Islet of Langerhans (tissue), 1 donor: ENCODE results near the gene UBE2V1.
A peak's percentile ranks its signal among the peaks of the same experiment; 100 is the strongest.
"Not testable (repeated sequence)": the region's sequence is repeated elsewhere in the genome, so short reads cannot be mapped to it uniquely, and the experiment has no call there.

Experiments used
- FAIRE-seq: peaks from one replicate; lab custom pipeline; 2011; peaks lifted over from hg19 to GRCh38; lab: Jason Lieb, UNC

The UBE2V1 gene

DNA sequence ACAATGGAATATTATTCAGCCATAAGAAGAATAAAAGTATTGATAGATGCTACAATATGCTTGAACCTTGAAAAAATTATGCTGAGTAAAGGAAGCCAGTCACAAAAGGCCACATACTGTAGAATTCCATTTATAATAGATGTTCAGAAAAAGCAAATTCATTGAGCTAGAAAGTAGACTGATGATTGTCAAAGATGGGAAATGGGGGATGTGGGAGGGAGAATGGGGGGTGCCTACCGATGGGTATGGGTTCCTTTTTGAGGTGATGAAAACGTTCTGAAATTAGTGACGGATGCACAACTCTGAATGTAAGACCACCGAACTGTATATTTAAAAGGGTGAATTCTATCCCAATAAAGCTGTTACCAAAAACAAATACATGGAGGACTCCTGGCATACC, 18.4 kb downstream of the UBE2V1 start:
- no peak for FAIRE-seq

DNA sequence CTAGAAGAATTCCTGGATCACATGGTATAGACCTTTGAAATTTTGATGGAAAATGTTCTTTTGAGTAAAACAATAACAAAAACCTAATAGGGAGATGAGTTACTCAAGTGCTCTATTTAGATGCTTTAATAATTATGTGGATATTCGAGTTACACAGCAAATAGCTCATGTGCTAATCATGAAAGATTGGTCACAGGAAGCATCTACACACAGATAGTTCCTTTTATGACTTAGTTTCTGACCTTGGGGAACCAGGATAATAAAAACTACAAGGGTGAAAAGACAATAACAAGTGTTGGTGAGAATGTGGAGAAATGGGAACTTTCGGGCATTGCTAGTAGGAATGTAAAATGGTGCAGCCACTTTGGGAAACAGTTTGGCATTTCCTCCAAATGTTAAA, 19.7 kb downstream of the UBE2V1 start:
- FAIRE-seq = no peak

DNA sequence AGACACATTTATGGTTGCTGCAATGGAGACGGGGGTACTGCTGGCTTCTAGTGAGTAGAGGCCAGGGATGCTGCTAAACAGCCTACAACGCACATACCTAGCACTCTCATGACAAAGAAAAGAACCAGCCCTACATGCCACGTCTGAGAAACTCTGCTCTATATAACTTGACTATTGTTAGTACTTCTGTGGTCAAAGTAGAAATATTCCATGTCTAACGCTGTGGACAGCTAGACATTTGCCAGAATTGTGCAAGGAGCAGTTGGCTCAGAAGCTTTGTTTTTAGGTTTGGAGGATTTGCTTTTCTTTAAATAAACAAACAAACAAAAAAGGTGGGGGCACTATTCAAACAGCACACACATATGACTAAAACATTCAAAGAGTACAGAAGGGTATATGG, 20.5 kb downstream of the UBE2V1 start:
- FAIRE-seq = no peak

DNA sequence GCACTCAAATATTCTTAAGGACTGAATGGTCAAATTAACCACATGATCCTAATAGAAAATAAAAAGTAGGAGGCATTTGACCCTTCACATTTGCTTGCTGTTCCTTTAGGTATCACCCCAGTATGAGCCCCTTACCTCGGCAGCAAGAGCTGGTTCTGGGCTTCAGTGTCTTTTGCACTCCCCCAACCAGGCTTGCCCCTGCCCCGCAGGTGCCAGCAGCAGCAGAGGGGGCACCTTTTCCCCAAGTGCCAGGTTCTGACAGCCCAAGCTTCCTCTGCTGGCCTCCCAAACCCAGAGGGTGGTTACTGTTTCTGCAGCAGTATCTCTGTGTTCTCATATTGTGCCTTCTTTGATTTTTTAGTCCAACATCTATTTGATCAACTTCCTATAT, 23.2 kb downstream of the UBE2V1 start:
- no peak for FAIRE-seq

DNA sequence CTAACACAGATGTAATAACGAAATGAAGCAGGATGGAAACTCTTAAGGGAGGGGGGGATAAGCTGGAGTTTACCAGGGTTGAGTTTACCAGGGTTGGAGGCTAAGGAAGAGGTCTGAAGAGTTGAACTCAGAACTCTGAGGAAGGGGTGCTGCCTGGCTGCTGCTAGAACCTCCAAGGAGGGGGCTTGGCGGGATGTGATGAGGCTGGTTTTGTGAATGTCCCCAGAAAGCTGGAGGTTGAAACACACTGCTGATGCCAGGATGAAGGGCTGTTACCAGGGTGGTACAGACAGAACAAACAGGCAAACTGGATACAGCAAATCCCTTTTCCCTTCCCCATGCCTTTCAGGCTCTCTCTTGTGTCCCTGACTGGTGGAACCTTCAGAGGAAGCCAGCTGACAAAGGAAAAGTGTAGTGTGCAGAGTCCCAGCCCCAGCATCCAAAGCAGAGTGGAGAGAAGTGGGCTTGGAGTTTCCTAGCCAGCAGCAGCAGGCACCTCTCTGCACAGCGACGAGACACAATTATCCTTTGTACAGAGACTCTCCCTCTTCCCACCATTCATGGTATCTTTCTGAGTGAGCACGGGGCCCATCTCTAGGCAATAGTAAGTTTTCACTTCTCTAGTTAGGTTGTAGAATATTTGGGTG, 23.7 kb downstream of the UBE2V1 start:
- FAIRE-seq = no peak

DNA sequence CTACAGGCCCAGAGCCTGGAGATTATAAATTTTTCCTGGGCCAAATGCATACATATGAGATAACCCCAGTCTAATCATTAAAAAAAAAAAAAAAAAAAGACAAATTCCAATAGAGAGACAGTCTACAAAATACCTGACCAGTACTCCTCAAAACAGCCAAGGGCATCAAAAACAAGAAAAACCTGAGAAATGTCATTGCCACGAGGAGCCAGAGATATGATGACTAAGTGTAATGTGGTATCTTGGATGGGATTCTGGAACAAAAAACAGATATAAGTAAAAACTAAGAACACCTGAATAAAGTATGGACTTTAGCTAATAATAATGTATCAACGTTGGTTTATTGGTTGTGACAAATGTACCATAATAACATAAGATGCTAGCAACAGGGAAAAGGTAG, 24.9 kb downstream of the UBE2V1 start:
- FAIRE-seq = no peak

DNA sequence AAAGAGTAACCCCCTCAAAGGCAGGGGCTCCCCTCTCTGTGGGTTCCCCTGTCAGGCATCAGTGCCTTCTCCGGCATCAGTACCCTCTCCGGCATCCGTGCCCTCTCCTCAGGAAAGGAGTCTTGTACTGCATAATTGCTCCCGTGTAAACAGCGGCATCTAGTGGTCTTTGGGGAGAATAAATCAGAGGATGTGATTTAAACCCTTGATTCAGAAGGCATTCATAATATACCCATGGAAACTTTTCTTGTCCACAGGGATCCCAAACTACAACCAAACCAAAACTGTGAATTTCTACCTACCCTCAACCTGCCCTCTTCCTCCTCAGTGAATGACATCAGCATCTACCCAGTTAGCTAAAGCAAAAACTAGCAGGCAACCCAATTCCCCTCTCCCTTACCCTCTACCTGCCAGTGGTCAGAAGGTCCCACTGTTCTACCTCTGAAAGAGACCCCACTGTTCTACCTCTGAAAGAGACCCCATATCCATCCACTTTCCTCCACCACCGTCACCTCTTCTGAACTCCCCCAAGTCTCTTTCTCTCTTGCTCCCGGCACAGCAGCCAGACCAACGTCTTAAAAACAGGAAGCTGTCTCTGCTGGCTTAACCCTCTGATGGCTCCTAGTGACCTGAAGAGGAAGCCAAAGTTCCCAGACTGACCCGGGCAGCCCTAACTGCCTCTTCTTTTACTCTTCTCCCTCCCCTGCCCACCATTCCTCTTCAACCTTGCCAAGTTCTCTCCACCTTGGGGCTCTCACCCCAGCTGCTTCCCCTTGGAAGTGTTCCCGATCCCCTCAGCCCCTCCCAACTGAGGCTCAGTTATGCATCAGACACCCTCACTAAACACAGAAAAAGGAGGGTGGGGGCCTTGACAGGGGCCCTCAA, 27.2 kb downstream of the UBE2V1 start:
- peak; percentile 17 for FAIRE-seq

DNA sequence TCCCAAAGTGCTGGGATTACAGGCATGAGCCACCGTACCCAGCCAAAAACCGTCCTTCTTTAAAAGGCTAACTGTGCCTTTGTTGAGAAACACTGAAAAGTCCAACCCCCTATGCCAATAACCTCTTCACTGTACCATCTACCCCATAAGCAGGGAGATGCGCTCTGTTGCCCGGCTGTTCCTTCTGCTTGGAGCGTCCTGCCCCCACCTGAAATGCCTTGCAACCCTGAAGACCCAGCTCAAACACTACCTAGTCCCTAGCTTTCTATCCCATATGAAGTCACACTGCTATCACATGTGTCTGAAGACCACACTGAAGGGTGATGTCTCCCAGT, 27.8 kb downstream of the UBE2V1 start:
- FAIRE-seq = no peak

DNA sequence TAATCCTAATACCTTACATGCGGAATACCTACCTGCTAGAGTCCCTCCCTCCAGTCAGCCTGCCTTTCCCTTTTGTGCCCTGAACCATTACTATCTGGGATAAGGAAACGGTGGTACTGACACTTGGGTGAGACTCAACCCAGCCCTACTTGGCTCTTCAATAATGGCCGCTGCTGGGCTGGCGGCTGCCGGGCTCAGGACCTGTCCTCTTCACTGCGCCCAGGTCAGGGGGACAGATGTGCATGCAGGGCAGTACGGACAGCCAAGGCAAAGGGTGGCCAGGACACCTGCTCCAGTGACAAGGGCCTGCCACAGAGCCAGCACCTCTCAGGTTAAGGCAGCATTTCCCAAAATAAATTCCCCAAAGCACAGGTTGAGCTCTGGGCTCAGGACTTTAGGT, 29.9 kb downstream of the UBE2V1 start:
- no peak for FAIRE-seq

DNA sequence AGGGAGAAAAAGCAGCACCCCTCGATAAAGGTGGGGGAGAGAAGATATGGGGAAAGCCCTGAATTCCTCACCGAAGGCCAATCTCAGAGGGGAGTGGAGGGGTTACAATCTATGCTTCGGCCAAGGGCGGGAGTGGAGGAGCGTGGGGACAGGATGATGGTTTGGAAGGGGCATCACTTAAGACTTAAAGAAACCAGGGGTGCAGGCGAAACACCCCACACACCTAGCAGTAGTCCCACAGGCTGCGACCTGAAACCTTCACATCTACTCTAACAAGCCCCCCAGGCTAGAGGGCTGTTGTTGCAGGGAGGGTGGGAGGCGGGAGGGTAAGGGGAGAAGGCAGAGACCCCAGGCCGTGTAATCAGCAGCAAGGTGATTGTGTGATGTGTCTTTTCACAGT, 30.9 kb downstream of the UBE2V1 start:
- FAIRE-seq = not testable (repeated sequence)

DNA sequence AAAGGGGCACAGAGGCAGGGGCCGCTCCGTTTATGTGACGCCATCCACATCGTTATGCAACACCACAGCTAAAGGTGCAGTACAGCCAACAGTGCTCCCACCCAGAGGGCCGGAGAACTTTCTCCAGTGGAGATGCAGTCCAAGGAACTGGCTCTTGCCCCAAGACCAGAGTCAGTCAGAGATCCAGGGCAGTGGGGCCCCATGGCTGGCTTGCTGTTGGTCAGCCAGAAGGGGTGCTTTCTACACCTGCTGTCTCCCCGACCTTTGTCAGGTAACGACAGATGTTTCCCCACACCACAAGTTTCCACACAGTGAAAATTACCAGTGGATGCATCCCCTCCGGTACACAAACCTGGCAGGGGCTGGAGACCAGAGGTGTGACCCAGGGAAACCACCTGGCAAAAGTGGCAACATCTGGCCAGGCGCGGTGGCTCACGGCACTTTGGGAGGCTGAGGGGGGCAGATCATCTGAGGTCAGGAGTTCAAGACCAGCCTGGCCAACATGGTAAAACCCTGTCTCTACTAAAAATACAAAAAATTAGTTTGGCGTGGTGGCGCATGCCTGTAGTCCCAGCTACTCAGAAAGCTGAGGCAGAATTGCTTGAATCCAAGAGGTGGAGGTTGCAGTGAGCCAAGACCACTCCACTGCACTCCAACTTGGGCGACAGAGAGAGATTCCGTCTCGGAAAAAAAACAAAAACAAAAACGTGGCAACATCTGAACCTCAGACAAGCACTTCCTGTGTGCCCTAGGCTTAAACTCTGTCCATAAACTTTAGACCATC, 34.9 kb downstream of the UBE2V1 start:
- no peak for FAIRE-seq

DNA sequence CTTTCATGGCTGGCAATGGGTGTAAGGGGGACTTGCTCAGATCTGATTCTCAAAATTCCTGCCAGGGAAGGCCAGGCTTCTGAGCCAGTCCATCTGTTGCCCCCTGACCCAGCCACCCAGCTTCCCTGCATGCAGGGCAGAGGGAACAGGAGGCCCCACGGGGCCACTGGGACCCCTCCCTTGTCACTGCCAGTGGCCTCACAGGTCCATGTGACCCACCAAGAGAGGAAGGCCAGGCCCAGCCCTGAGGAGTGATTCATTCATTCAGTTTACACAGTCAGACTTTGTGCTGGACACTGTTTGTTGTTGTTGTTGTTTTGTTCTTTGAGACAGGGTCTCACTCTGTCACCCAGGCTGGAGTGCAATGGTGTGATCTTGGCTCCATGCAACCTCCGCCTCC, 39.5 kb downstream of the UBE2V1 start:
- FAIRE-seq = no peak

DNA sequence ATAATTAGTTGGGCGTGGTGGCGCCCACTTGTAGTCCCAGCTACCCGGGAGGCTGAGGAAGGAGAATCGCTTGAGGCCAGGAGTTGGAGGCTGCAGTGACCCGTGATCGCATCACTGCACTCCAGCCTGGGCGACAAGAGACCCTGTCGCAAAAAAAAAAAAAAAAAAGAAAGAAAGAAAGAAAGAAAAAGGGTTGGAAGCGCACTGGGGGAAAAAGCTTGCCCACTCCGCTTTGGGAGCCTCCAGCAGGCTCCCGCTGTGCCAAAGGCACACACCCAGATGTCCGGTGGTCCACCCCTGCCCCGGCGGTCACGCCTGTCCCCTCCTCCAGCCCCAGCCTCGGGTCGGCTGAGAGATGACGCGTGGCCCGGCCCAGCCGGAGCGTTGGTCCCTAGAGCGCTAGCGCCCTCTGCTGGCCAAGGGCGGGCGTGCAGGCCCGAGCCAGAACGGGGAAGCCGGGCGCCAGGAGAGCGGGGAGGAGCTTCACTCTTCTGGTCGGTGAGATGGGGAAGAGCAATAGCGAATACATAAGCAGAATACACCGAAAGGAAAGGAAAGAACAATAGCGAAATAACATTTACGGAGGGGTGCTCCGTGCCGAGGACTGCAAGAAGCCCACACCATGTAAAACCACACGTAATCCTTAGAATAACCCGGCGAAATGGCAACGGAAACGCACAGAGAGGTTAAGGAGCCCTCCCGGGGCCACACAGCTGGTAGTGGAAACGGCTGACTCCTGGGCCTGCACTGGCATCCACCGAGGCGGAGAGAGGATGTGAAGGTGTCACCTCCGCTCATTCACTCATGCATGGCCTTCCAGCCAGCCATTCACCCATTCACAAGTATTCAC, 41.7 kb downstream of the UBE2V1 start:
- FAIRE-seq = no peak

DNA sequence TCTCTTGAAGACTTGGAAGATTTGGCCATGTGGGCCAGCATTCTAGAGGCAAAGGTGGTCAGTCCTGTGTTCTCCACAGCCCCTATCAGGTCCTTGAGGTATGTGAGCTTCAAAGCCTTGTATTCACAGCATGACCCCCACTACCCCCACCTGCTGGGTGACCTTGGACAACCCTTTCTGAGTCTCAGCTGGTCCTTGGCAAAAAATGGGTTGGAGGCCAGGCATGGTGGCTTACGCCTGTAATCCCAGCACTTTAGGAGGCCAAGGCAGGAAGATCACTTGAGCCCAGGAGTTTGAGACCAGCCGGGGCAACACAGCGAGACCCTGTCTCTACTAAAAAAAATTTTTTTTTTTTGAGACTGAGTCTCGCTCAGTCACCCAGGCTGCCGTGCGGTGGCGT, 42.6 kb downstream of the UBE2V1 start:
- FAIRE-seq = no peak

DNA sequence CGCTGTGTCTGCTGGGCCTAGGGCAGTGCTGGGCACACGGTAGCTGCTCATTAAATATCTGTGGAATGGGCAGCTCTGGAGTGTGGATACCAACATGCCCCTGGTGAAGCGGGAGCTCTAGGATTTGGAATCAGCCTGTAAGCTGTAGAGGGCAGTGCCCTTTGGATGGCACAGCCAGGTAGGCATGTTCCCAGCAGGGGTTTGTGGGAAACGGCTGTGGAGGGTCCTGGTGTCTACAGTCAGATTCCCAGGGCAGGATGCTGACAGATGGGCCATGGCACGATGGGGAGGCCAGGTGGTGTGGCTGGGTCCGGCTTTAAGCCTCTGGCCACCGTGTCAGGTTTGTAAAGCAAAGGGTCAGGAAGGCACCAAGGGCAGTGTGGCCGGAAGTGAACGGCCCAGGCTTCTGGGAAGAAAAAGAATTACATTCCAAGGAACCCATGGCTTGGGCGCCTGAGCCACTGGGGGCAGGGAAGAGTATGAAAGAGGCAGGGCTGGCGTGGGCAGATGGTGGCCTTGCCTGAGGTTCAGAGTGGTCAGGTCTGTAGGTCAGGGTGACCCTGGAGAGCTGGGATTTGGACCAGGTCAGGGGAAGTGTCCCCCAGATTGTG, 44.8 kb downstream of the UBE2V1 start:
- FAIRE-seq = no peak

DNA sequence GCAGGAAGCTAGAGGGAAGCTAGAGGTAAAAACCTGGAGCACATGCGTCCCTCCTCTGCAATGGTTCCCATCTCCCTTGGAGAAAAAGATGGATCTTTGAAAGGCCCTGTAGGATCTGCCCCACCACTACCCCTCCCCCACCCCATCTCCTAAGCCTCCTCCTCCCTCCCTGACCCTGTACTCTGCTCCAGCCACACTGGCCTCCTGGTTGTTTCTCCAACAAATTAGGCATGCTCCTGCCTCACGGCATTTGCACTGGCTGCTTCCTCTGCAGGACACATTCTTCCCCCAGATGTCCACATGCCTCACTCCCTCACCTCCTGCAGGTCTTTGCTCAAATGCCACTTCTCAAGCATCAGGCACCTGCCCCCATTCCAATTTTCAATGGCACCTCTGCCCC, 45.5 kb downstream of the UBE2V1 start:
- FAIRE-seq = no peak

DNA sequence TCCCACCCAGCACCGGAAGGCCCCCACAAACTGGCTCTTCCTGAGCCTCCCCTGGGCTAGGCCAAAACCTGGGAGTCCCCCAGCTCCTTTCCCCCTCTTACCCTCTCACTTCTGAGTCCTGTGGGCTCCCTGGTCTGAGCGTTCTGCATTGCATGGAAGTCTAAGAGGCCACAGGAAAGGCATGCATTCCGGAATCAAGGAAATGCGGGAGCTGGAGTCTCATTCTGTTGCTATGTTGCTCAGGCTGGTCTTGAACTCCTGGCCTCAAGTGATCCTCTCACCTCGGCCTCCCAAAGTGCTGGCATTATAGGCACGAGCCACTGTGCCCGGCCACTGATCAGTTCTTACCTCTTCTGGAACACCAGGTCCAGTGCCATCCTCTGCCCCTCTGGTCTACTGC, 45.9 kb downstream of the UBE2V1 start:
- FAIRE-seq = no peak

DNA sequence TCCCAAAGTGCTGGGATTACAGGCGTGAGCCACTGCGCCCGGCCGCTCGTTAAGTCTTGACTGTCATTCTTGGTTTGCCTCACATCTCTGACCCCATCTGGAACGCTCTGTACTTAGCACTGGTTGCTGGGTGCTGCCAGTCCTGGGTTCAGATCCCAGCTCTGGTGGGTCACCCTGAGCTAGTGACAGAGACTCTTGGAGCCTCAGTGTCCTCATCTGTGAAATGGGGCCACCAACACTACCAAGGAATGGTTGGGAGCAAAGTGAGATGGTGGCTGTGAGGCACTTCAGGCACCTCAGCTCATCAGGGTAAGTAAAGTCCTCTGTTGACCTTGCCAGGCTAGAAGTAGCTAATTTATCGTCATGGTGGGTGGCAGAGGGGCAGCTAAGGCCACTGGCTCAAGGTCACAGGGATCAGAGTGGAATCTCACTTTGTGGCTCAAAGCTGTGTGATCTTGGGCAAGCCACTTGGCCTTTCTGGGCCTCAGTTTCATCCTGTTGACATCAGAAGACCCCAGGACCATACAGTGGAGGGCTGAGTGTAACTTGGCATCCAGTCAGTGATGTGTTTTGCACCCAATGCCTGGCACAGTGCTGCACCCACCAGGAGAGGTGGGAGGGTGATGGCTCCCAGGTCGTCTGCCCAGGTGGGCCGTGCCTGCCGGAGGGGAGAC, 46.7 kb downstream of the UBE2V1 start:
- no peak for FAIRE-seq

DNA sequence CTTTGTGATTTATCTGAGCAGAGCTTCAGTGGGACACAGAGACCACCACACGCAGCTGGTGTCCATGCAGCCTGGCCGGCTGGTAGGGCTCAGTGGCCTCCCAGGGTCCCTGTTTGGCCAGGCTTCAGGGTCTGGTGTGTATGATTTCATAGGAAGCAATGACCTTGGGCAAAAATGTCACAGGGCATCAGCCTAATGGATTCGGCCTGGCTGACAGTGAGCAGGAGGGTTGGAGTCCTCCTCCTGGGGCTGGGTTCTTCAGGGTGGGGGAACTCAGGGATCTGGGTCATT, 47.7 kb downstream of the UBE2V1 start:
- FAIRE-seq = no peak

DNA sequence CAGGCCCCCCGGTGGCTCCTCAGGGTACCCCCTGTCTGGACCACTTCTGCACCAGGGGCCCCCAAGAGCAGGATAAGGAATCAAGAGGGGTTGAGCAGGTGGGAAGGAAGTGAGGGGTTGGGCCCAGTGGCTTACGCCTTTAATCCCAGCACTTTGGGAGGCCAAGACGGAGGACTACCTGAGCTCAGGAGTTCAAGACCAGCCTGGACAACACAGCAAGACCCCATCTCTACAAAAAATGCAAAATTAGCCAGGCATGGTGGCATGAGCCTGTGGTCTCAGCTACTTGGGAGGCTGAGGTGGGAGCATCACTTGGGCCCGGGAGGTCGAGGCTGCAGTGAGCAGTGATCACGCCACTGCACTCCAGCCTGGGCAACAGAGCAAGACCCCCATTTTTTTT, 49.2 kb downstream of the UBE2V1 start:
- FAIRE-seq = not testable (repeated sequence)

DNA sequence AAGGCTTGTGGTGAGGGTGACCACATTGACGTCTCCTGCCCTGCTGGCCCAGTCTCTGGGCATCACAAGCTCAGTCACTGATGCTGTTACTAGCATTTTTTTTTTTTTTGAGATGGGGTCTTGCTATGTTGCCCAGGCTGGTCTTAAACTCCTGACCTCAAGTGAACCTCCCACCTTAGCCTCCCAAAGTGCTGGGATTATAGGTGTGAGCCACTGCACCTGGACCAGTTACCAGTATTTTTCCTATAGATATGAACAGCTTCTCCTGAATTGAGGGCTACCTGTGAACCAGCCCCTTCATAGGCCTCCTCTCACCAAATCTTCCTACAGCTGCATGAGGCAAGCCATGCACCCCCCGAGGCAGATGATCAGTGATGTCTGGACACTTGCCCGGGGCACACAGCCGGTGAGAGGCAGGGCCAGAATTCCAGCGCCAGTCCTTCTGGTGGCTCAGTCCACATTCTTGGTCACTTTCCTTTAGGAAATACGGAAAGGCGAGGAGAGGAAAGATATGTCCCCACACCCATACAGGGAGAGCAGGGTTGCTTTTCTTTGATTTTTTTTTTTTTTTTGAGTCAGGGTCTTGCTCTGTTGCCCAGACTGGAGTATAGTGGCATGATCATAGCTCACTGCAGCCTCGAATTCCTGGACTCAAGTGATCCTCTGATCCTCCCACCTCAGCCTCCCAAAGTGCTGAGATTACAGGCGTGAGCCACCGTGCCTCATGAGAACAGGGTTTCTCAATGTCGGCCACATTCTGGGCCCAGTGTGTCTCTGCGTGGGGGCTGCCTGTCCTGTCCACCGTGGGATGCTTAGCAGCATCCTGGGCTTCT, 50.7 kb downstream of the UBE2V1 start:
- no peak for FAIRE-seq
